ENCODE results near the gene CELF5.

Gene CELF5

DNA sequence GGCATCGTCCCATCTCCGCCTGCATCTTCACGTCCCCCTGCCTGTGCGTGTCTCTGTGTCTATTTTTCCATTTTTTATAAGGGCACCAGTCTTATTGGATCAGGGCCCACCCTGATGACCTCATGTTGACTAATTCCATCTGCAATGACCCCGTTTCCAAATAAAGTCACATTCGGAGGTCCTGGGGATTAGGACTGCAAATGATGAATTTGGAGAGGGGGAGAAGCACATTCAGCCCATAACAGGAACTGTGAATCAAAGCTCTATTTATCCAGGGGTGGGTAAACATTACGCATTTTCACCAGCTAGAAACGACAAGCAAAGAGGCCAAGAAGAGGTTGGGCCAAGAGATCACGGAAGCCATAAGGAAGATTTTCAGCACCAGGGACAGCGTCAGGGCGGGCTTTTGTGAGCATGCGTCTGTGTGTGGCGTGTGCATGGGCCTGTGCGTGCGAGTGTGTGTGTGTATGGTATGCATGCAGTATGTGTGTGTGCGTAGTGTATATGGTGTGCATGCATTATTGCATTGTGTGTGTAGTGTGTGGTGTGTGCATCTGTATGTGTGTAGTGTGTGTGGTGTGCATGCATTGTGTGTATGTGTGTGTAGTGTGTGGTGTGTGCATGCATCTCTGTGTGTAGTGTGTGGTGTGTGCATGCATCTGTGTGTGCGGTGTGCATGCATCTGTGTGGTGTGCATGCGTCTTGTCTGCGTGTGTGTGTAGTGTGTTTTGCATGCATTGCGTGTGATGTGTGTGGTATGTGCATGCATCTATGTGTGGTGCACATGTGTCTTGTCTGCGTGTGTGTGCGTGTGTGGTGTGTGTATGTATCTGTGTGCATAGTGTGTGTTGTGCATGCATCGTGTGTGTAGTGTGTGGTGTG, 19.6 kb downstream of the CELF5 start:
- no peak for DNase-seq (ENCODE audit: low read depth in 2 of 2)

DNA sequence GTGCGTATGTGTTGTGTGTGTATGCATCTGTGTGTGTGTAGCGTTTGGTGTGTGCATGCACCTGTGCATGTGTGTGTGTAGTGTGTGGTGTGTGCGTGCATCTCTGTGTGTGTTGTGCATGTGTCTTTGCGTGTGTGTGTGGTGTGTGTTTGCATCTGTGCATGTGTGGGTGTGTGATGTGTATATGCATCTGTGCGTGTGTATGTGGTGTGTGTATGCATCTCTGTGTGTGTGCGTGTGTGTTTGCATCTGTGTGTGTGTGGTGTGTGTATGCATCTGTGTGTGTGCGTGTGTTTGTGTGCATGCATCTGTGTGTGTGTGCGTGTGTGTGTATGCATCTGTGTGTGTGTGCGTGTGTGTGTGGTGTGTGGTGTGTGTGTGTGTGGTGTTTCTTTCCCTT, 20.6 kb downstream of the CELF5 start:
- no peak for DNase-seq (ENCODE audit: low read depth in 2 of 2)

- DNase-seq (ENCODE audit: low read depth in 2 of 2): no peak
These were observed 24.4 kb downstream of the CELF5 start for GRCh38 chr19:3248728-3249326.

DNA sequence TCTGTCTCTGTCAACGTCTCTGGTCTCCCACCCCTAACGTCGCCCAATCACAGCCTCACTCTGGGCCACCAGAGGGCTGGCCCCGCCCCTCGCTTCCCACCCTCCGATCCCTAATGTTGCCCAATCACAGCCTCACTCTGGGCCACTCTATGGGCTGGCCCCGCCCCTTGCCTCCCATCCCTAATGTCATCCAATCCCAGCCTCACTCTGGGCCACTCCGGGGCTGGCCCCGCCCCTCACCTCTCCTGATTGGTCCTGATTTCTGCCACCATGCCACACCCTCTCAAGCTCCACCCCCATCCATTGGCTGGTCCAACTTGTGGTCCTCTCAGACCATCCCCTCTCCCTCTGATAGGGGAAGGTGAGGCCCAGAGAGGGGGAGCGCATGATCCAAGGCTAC, 24.9 kb downstream of the CELF5 start:
- DNase-seq (ENCODE audit: low read depth in 2 of 2): no peak

GRCh38 chr19:3250675-3251074, 26.2 kb downstream of the CELF5 start:
- DNase-seq (ENCODE audit: low read depth in 2 of 2): no peak

- no peak for DNase-seq (ENCODE audit: low read depth in 2 of 2)
These were observed 26.8 kb downstream of the CELF5 start for GRCh38 chr19:3251229-3251628.

DNA sequence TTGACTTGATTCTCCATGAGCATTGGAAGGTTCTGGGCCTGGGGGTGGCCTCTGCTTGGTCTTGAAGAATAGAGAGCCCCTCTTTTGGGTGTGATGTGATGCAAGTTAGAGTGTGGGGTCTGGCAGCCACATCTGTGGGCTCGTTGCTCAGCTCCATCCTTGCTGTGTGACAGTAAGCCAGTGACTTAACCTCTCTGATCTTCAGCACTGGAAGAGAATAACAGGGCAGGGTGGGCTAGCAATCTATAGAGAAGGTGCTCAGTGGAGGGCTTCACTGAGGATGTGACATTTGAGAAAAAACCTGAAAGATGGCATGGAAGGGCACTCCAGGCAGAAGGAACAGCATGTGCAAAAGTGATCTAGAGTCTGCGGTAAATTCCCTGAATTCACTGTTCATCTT, 28.2 kb downstream of the CELF5 start:
- no peak for DNase-seq (ENCODE audit: low read depth in 2 of 2)

DNA sequence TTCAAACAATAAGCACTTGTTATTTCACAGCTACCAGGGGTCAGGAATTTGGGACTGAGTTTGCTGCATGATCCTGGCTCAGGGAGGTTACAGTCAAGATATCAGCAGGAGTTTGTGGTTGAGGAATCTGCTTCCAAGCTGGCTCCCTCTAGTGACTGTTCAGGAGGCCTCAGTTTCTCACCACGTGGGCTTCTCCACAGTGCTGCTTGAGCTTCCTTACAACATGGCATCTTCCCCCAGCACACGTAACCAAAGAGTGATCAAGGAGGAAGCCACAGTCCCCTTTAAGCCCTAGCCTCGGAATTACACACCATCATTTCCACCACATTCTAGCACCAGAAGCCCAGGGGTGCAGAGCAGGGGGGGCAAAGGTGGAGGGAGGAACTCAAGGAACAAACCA, 28.8 kb downstream of the CELF5 start:
- no peak for DNase-seq (ENCODE audit: low read depth in 2 of 2)

GRCh38 chr19:3254520-3254919, 30.1 kb downstream of the CELF5 start:
- DNase-seq (ENCODE audit: low read depth in 2 of 2): no peak

DNA sequence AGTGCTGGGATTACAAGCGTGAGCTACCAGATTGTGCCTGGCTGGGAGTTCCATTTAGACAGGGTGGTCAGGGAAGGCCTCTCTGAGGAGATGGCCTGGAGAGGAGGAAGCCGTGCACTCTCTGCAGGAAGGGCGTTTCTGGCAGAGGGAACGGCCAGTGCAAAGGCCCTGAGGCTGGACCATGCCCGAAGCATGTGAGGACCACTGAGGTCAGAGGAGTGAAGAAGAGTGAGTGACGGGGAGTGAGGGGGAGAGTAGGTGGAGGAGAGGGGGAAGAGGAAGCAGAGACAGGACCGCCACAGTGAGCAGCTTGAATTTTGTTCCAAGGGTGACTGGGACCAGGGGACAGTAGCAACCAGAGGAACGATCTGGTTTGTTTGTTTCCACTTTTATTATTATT, 32.6 kb downstream of the CELF5 start:
- DNase-seq (ENCODE audit: low read depth in 2 of 2): no peak

DNA sequence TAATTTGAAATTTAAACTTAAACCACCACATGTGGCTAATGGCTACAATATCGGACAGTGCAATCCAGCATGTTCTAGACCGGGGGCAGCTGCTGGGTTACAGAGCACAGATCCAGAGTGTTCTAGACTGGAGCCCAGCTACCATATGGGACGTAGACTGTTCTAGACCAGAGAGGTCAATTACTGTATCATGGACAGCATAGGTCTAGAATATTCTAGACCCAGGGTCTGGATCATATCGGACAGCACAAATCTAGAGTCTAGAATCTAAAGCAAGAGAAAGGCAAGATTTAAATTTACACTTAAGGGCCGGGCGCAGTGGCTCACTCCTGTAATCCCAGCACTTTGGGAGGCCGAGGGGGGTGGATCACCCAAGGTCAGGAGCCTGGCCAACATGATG, 37.9 kb downstream of the CELF5 start:
- DNase-seq (ENCODE audit: low read depth in 2 of 2): no peak

DNA sequence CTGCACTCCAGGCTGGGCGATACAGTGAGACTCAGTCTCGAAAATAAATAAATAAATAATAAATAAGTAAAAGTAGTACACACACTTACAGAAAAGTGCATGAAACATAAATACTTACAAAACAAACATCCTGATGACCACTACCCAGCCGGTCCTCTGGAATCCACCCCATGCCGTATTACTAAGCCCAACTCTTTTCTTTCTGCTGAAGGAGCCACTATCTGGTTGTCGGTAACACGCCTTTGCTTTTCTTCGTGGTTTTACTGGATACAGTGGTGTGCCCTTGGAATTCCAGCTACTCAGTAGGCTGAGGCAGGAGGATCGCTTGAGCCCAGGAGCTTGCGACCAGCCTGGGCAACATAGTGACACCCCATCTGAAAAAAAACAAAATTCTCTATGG, 39.4 kb downstream of the CELF5 start:
- DNase-seq (ENCODE audit: low read depth in 2 of 2): no peak

GRCh38 chr19:3265432-3265831, 41.0 kb downstream of the CELF5 start:
- no peak for DNase-seq (ENCODE audit: low read depth in 2 of 2)

DNA sequence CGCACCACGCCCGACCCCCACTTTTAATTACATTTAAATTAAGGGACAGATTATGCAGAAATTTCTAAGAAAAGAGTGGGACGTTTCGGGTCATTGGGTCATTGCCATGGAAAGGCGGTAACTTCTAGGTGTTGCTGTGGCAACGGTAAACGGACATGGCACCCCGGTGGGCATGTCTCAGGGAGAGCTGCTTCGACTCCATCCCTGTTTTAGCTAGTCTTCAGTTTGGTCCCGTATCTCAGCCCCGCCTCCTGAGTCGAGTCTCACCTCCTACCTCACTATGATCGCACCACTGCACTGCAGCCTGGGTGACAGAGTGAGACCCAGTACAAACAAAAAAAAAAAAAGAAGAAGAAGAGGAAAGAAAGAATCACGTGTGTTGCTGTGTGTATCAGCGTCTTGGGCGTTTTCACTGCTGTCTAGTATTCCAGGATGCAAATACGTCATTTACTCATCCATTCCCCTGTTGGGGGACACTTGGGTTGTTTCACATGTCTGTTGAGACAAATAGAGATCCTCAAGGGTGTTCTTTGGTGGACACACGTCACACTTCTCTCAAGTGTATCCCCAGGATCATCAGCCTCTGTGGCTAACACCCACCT, 41.7 kb downstream of the CELF5 start:
- no peak for DNase-seq (ENCODE audit: low read depth in 2 of 2)

DNA sequence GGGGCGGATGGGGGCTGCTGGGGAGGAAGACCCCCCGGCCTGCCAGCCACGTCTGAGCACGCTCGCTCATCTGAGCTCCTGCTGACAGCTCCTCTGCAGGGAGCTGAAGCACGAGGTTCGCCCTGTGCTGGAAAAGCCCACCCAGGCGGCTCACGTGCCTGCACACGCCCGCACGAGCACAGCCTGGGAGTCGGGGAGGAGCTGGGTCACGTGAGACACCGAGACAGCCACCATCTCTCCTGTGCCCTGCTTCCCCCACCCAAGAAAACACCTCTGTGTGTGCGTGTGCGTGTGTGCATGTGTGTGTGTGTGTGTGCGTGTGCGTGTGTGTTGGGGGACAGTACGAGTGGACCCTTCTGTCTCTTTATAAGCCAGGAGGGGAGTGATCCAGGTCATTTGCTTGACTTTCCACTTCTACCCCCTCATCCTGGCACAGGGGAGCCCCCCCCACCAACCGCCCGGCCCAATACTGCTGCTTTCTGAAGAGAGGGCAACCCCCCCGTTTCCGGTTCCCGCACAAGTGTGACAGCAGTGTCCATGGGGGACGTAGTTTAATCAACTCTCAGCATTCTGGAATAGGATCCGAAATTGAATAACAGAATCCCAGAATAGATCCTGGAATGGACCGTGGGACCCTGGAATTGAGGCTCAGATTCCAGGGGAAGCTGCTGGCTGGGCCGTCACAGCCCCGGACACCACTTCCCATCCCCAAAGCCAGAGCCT, 42.5 kb downstream of the CELF5 start:
- no peak for DNase-seq (ENCODE audit: low read depth in 2 of 2)

DNA sequence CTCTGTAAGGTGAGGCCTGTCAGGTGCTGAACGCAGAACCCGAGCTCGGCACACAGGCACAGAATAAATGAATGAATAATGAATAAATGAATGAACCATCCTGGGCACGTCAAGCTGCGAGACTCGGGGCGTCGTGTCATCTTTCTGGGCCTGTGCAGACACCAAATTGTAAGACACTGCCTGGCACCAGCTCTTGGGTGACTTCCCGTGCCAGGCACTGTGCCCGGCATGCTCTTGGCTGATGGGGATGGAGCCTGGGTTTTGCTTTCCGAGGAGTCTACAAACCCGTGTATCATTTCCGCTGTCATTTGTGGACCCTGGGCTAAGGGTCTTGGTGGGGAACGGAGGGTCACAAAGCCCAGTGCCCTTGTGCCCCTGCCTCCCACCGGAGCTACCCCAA, 43.9 kb downstream of the CELF5 start:
- DNase-seq (ENCODE audit: low read depth in 2 of 2): no peak

DNA sequence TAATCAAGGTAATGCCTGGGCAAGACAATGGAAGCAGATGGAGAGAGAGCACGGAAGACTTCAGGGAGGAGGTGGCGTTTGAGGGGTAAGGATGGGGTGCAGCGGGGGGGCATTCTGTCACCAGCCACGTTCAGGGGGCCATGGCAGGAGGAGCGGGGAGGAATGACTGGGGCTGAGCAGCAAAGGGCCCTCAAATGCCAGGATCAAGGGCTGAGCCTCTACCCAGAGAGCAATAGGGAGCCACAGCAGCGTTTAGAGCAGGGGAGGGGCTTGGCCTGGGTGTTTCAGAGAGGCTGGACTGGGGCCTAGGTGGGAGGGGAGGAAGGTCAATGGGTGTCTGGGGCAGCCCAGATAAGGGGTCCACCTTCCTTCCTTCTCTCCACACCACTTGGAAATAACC, 44.3 kb downstream of the CELF5 start:
- DNase-seq (ENCODE audit: low read depth in 2 of 2): no peak

DNA sequence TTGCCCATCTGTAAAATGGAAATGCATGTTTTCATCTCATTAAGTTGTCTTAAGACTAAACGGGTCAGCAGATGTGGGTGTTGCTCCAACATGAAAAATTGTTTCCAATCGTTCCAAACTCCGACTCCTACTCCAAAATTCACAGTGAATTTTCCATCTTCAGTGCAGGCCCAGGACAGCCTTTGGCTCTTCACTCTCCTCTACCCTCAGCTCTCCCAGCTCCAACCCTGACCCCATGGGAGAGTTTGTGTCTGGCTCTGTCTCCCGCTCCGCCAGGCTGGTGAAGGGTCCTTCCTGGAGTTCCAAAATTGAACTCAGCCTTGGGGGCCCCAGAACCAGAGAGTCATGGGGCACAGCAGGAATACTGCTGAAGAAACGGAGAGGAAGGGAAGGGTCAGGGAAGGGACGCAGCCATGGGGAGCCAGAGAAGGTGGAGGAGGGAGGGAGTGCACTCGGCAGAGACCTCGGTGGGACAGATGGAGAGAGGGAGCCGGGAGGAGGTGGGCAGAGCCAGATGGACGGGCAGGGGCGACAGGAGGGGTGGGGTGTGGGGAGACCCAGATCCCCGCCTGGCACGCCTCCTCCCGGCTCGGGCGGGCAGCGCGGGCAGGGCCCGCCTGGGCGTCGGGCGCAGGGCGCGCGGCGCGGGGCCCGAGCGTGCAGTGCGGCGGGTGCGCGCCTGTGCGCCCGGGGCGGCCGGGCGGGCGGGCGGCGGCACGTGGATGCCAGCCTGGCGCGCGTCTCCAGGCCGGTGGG, 45.6 kb downstream of the CELF5 start:
- DNase-seq (ENCODE audit: low read depth in 2 of 2): no peak

- DNase-seq (ENCODE audit: low read depth in 2 of 2): peak in 1 of 2 donors; percentile 42
These were observed 46.4 kb downstream of the CELF5 start for GRCh38 chr19:3270902-3271301.

- no peak for DNase-seq (ENCODE audit: low read depth in 2 of 2)
These were observed 48.0 kb downstream of the CELF5 start for GRCh38 chr19:3272401-3272931.

GRCh38 chr19:3272952-3273351, 48.5 kb downstream of the CELF5 start:
- DNase-seq (ENCODE audit: low read depth in 2 of 2): no peak
